ENCODE measurements around the gene KLRF2. TPM values are rescaled to one million over a fixed set of nuclear protein-coding genes. Genes with fewer than 3 reads are reported as not detected.

KLRF2 gene
- total RNA-seq, 4 donors from 2014 or later = not detected

DNA sequence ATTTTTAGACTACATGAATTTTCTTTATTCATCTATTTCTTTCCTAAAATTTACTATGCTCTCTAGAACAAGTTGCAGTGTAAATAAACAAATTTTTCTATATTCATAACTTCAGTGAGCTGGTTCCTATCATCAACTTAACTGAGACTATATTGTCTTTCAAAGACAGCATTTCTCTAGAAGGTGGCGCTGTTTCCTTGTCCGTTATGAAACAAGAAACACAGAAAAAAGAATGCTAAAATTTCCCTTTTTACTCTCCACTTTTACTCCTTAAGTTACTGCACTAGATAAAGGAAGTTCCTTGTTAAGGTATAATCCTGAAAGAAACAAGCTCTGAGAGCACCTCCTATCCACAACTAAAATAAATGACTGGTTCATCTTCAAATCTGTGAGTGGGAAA lies 59.1 kb downstream of the KLRF2 start:
- no peaks in the 10 kb centered on the region for H3K27me3 ChIP-seq
- no peaks in the 10 kb centered on the region for H3K4me1 ChIP-seq
- in situ Hi-C loops (cut with MboI; ENCODE audit: low pct_ligation_motif_present in 1 of 4, low pct_unique_long_range_greater_than_20kb in 1 of 4, low sequenced_read_pairs in 3 of 4) (no loop called here), intact Hi-C loops (cut with DNase I; ENCODE audit: low total_unique reads) (no loop called here)
- no peaks in the 10 kb centered on the region for H3K36me3 ChIP-seq
- no peak overlapping the region for H3K4me3 ChIP-seq
- no peak for TF ChIP-seq EP300 (IDR thresholded peaks at IDR 0.05; ENCODE audit: low read depth)
- H3K9me3 ChIP-seq = no peaks in the 10 kb centered on the region
- DNase-seq = no peak
- H3K27ac ChIP-seq = no peak overlapping the region
- WGBS, 2 donors (ENCODE audit: low coverage in 1 of 2) = 14 to 34% methylated on average over 2 of the region's 2 CpGs

- no peak for DNase-seq
- intact Hi-C loops (cut with DNase I; ENCODE audit: low total_unique reads) (no loop called here), in situ Hi-C loops (cut with MboI; ENCODE audit: low pct_ligation_motif_present in 1 of 4, low pct_unique_long_range_greater_than_20kb in 1 of 4, low sequenced_read_pairs in 3 of 4) (no loop called here)
- Histone ChIP-seq H3K4me1 (no peaks in the 10 kb centered on the region), H3K27ac (no peak overlapping the region), H3K4me3 (no peak overlapping the region), H3K27me3 (no peaks in the 10 kb centered on the region), H3K36me3 (no peaks in the 10 kb centered on the region), H3K9me3 (no peaks in the 10 kb centered on the region)
- TF ChIP-seq, protein P1, sequence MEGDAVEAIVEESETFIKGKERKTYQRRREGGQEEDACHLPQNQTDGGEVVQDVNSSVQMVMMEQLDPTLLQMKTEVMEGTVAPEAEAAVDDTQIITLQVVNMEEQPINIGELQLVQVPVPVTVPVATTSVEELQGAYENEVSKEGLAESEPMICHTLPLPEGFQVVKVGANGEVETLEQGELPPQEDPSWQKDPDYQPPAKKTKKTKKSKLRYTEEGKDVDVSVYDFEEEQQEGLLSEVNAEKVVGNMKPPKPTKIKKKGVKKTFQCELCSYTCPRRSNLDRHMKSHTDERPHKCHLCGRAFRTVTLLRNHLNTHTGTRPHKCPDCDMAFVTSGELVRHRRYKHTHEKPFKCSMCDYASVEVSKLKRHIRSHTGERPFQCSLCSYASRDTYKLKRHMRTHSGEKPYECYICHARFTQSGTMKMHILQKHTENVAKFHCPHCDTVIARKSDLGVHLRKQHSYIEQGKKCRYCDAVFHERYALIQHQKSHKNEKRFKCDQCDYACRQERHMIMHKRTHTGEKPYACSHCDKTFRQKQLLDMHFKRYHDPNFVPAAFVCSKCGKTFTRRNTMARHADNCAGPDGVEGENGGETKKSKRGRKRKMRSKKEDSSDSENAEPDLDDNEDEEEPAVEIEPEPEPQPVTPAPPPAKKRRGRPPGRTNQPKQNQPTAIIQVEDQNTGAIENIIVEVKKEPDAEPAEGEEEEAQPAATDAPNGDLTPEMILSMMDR (IDR thresholded peaks at IDR 0.05) = no peak
- WGBS, 2 donors (ENCODE audit: low coverage in 1 of 2) = 71 to 72% methylated on average over 1 of the region's 1 CpG
Observed at GRCh38 chr12:9941838-9942237, 60.5 kb downstream of the KLRF2 start.

DNA sequence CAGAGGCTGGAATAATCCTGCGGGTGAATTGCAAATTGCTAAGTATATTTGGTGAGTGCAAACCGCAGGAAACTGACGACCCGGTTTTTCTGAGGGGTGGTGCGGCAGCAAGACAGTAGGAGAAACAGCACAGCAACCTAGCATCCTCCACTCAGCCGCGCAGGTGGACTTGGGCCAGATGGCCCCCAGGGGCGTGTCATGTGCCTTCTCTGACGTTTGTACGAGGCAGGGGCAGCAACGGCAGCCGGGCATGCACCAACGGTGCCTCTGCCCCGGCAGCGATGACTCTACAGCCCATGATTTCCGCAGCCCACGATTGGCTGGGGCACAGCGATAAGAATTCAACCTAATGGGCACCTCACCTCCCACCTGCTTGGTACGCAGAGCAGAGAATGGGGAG lies 62.0 kb downstream of the KLRF2 start:
- no peaks in the 10 kb centered on the region for H3K27me3 ChIP-seq
- 80% methylated on average over 19 of the region's 19 CpGs; no CpG with 5 or more reads in 1 of the 2 donors for WGBS, 2 donors (ENCODE audit: low coverage in 1 of 2)
- H3K9me3 ChIP-seq = no peaks in the 10 kb centered on the region
- DNase-seq = no peak
- in situ Hi-C loops (cut with MboI; ENCODE audit: low pct_ligation_motif_present in 1 of 4, low pct_unique_long_range_greater_than_20kb in 1 of 4, low sequenced_read_pairs in 3 of 4) (no loop called here), intact Hi-C loops (cut with DNase I; ENCODE audit: low total_unique reads) (no loop called here)
- H3K4me3 ChIP-seq = no peak overlapping the region
- H3K36me3 ChIP-seq = no peaks in the 10 kb centered on the region
- H3K27ac ChIP-seq = no peak overlapping the region
- H3K4me1 ChIP-seq = no peaks in the 10 kb centered on the region
- no peak for TF ChIP-seq POLR2AphosphoS5 (IDR thresholded peaks at IDR 0.05)
- no peak for TF ChIP-seq EP300 (IDR thresholded peaks at IDR 0.05; ENCODE audit: low read depth)
- TF ChIP-seq, protein P1 (IDR thresholded peaks at IDR 0.05) = no peak
- TF ChIP-seq POLR2A (IDR thresholded peaks at IDR 0.05) = no peak

GRCh38 chr12:9944391-9944790 lies 63.1 kb downstream of the KLRF2 start:
- Histone ChIP-seq H3K27me3 (no peaks in the 10 kb centered on the region), H3K9me3 (no peaks in the 10 kb centered on the region), H3K27ac (no peak overlapping the region), H3K4me3 (no peak overlapping the region), H3K36me3 (no peaks in the 10 kb centered on the region), H3K4me1 (no peaks in the 10 kb centered on the region)
- TF ChIP-seq, protein P1 (IDR thresholded peaks at IDR 0.05) = no peak
- TF ChIP-seq POLR2AphosphoS5 (IDR thresholded peaks at IDR 0.05) = no peak
- no peak for TF ChIP-seq POLR2A (IDR thresholded peaks at IDR 0.05)
- TF ChIP-seq EP300 (IDR thresholded peaks at IDR 0.05; ENCODE audit: low read depth) = no peak
- intact Hi-C loops (cut with DNase I; ENCODE audit: low total_unique reads) = no loop called here
- in situ Hi-C loops (cut with MboI; ENCODE audit: low pct_ligation_motif_present in 1 of 4, low pct_unique_long_range_greater_than_20kb in 1 of 4, low sequenced_read_pairs in 3 of 4) = no loop called here
- DNase-seq = no peak
- WGBS, 2 donors (ENCODE audit: low coverage in 1 of 2) = 63 to 69% methylated on average over 2 of the region's 2 CpGs

Other genes with a start within 250 kb of the KLRF2 start
- gene CLEC2D, start 211.8 kb upstream of the KLRF2 start, total RNA-seq = 10 to 100 TPM in 2 of 4 donors, 1 to 10 TPM in 2; 5.4 to 23.3 (median 9.3) TPM
- 1 to 10 TPM in 1 of 4 donors, not detected in 3; 2.7 TPM for gene CLECL1, start 148.4 kb upstream of the KLRF2 start, total RNA-seq
- gene CD69, start 120.6 kb upstream of the KLRF2 start, total RNA-seq = 10 to 100 TPM in 1 of 4 donors, 1 to 10 TPM in 1, not detected in 2; 7.8 to 19.2 TPM
- not detected for gene KLRF1, start 54.0 kb upstream of the KLRF2 start, total RNA-seq
- 10 to 100 TPM in 1 of 4 donors, 1 to 10 TPM in 1, not detected in 2; 4.8 to 11.7 TPM for gene CLEC2B, start 12.1 kb upstream of the KLRF2 start, total RNA-seq
- not detected for gene CLEC2A, start 50.9 kb downstream of the KLRF2 start, total RNA-seq
- gene CLEC12A, start 89.9 kb downstream of the KLRF2 start, total RNA-seq = 1 to 10 TPM in 1 of 4 donors, under 1 TPM in 1, not detected in 2; 0.27 to 1.4 TPM
- gene CLEC1B, start 117.6 kb downstream of the KLRF2 start, total RNA-seq = not detected
- not detected for gene CLEC12B, start 129.1 kb downstream of the KLRF2 start, total RNA-seq
- gene CLEC9A, start 149.2 kb downstream of the KLRF2 start, total RNA-seq = under 1 TPM in 1 of 4 donors, not detected in 3; 0.48 TPM
- gene CLEC1A, start 217.5 kb downstream of the KLRF2 start, total RNA-seq = 10 to 100 TPM in 1 of 4 donors, 1 to 10 TPM in 1, under 1 TPM in 1, not detected in 1; 0.55 to 14.1 (median 3.8) TPM
- gene CLEC7A, start 248.7 kb downstream of the KLRF2 start, total RNA-seq = 10 to 100 TPM in 1 of 4 donors, 1 to 10 TPM in 3; 2.9 to 83.4 (median 4.6) TPM

Measured in transverse colon (tissue), 4 donors.